NCI-H2029 (cell line): ENCODE data around the gene ALDH3B1.
A peak's percentile ranks its signal among the peaks of the same experiment; 100 is the strongest.

Experiments
- DNase-seq: peaks from one replicate; lab custom pipeline; 2025; lab: John Stamatoyannopoulos, UW

ALDH3B1 gene

DNA sequence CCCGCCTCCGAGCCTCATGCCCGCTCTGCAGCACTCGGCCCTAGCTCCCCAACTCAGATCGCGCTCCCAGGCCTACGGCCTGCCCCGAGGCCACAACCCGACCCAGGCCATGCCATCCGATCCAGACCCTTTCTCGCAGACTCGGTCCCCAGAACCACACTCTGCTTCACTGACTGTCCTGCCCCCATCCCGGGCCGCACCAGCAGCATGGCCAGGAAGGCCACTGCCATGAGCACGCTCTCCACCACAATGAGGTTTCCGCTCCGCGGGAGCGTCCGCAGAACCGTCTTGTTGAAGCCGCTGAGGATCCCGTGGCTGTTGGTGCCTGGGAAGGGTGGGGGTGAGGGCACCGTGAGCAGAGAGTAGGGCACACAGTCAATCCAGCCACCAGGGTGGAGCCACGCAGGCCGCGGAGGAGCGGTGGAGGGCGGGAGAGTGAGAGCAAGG, 12.6 kb upstream of the ALDH3B1 start:
- no peak for DNase-seq

GRCh38 chr11:67998150-67999045, 11.7 kb upstream of the ALDH3B1 start:
- DNase-seq: no peak

GRCh38 chr11:67999201-67999629, 10.9 kb upstream of the ALDH3B1 start:
- DNase-seq: no peak

GRCh38 chr11:67999704-68000103, 10.4 kb upstream of the ALDH3B1 start:
- DNase-seq: no peak

GRCh38 chr11:68002575-68002937, 7.6 kb upstream of the ALDH3B1 start:
- no peak for DNase-seq

DNA sequence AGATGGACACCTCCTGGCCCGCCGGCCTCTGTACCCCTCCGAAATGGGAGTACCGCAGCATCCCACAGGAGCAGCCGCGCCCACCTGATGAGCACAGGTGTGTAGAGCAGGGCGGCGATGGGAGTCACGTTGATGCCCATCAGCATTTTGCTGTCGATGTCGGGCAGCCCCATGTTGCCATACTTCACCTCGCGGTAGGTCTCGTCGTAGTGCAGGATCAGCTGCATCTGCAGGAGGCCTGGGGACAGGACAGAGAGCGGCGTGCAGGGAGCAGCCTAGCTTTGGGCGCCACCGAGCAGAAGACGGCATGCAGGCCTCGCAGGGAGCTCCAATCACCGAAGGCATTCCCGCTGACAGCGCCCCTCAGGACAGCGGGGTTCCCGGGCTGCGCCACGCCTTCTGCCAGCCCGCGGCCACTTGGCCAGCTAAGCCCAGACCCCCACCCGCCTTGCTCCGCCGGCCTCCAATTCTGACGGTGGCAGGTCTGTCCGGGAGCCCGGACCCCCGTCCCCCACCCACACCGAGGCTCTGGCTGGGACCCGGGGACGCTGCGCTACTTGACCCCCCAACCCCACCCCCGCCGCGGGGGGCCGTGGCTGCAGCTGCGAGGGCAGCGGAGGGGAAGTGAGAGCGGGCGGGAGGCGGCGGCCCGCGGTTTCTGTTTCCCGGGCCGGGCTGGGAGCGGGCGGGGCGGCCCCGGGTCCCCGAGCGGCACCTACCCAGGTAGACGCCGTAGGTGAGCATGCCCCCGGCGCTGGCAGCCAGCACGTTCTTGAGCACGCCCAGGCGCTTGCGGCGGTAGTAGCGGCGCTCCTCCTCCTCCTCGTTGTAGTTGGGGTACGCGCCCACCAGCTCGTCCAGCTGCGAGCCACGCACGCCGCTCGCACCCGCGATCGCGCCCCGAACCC, 6.9 kb upstream of the ALDH3B1 start:
- DNase-seq: peak; percentile 51

DNA sequence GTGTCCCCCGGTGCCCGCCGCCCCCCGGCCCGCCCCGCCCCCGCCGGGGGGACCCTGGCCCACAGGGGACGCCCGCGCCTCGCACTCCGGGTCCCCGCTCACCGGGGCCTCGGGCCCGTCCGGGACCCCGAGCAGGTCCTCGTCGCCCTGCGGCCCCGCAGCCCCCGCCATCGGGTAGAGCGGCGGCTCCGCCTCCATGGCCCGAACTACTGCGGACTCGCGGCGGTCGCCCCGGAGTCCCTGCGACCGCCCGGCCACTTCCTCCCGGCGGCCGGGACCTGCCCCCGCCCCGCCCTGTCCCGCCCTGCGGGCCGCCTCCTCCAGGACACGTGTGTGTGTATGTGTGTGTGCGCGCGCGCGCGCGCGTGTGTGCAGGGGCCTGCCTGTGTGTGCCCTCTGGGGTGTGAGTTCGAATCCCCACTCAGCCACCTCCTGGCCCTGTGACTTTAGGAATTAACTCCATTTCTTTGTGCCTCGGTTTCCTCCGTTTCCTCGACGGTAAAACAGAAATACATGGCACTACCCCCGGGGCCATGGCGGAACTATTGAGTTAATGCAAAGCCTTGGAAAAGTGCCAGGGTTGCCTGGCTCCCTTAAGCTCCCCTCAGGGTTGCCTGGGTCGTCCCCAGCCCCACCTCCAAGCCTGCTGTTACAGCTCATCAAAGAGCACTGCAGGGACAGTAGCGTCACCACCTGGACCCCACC, 6.1 kb upstream of the ALDH3B1 start, which contains the start of gene UNC93B1:
Gene UNC93B1, minus strand, starts transcription at position 252 of the 705 bp plus-strand sequence. Its CDS starts 54 bp downstream, at position 198.
- DNase-seq: peak; percentile 78

DNA sequence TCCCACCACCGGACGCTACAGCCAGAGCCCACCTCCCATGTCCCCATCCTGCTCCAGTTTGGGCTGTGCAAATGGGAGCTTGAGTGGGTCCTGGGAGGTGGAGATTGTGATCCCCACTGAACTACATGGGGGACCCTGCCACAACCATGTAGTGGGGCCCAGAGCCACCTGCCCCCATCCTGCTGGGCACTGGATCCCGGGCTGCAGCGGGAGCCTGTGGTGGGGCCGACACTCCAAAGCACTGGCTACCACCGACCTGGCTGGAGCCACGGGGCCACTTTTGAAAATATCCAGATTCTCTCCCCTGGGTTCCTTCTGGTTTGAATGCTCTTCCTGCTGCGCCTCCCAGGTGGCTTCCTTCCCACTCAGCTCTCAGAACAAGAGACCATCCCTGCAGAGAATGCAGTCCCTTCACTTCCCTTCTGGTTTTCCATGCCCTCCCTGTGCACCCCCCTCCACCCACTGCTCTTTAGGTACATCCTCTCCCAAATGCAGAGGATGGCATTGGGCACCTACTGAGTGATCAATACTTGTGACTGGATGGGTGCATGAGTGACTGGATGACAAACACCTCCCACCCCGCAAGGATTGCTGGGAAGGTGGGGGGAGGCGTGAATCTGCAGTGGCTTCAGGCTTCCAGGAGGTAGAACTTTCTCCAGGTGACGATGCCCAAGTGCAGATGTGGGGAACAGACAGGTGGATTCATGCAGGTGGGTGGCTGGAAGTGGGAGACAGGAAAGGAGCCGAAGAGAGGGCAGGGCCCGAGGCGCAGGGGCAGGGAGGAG, 5.4 kb upstream of the ALDH3B1 start:
- DNase-seq: no peak

- DNase-seq: no peak
Measured at GRCh38 chr11:68006606-68007166, 3.4 kb upstream of the ALDH3B1 start.

DNA sequence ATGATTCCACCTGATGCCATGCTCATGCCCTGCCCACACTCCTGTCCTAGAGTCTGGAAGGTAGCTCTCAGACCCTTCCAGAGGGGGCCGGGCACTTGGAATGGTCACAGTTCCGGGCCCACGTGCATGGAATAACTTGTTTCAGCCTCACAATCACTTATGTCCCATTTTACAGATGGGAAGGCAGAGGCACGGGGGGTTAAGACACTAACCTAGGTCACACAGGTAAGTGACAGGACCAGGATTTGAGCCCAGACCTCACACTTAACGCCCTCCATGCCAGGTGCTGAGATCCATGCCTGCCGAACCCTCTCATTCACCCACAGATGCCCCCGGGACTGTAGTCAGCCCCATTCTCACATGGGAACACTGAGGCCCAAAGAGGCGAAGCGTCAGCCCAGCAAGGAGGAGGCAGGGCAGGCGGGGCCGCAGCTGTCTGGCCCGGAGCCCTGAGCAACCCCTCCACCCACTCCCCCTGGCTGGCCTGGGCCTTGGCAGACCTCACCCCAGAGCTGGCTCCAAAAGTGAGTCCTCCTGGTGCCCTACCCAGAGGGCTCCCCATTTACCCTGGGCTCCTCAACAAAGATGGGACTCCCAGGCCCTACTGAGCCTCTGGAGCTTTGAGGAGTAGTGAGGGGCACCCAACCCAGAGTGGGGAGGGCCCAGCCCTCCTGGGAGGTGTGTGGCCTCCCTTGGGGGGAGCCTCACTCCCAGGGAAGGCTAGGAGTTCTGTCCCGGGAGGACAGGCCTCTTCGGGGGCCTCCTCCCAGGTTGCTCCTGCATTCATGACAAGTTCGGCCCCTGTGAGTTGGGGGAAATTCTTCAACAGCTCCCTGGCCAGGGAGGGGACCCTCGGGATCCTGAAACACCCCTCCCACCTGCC, 2.4 kb upstream of the ALDH3B1 start:
- no peak for DNase-seq

DNA sequence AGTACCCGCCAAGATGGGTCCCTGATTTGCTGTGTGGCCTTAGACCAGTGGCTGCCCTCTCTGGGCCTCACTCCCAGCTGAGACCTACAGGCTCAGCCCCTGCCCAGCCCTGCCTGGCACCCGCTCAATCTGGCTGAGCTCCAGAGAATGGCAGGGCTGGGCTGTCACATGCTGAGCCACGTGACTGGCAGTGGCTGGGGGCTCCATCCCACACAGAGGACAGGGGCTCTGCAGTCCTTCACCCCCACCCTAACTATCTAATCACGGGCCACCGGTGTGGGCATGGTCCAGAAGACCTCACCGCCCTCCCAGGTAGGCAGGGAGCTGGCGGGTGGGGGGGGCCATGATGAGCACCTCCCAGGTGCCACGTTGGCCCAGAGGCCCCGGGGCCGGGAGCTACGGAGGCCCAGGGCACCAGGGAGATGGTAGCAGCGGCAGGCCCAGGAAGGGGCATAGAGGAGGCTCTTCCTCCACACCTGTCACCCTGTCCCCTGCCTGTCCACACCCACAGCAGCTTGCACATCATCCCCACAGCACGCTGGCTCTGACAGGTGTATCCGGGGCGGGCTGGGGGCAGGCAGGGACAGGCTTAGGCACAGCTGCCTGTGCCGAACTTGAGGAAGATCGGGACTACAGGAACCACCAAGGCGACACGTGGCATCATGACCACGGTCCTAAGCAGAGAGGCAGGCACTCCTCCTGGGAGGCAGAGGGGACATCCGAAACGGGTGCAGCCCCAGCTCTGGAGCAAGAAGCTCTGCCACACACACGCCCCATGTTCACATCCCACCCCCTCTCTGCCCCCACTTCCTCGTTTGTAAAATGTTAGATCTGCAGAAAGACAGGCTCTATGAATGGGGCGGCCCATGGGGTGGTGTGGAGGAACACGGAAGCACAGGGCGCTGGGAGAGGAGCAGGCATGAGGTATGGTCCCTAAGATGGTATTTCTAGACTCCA, 1.5 kb upstream of the ALDH3B1 start:
- peak; percentile 57 for DNase-seq

DNA sequence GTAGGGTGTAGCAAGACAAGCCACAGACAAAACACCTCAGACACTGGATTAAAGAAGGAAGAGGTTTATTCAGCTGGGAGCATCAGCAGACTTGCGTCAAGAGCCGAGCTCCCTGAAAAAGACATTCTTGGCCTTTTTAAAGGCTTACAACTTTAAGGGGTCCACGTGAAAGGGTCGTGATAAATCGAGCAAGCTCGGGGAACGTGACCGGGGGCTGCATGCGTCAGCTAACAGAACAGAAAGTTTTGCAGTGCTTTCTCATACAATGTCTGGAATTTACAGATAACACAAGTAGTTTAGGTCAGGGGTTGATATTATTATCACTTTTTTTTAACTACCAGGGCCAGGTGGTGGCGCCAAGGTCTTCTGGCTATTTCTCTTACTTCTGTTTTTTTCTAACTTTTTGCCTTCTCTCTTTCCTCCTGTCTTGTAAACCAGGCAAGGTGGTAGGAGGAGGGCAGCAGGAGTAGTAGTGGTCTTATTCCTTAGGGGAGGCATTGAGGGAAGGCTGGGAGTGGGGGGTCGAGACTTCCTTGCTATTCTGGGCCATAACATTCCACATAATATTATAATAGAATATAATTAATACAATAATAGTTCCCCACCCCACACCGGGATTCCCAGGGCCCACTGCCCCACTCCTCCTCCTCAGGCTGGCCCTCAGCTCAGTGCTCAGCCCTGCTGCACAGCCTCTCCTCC, 587 bp upstream of the ALDH3B1 start:
- DNase-seq: no peak

- no peak for DNase-seq
Measured at GRCh38 chr11:68011051-68011943, 1.2 kb downstream of the ALDH3B1 start.

- no peak for DNase-seq
Measured at GRCh38 chr11:68012044-68012842, 2.1 kb downstream of the ALDH3B1 start.

GRCh38 chr11:68012843-68013610, 2.9 kb downstream of the ALDH3B1 start:
- no peak for DNase-seq
